K562 (cell line): ENCODE measurements around the gene TMEM242. TPM values are rescaled to one million over a fixed set of nuclear protein-coding genes. Genes with fewer than 3 reads are reported as not detected.
A peak's percentile ranks its signal among the peaks of the same experiment; 100 is the strongest.

Experiments used
- ARID3B ChIP-seq: fragments of 250-450 bp; sonication (Bioruptor Pico); IDR thresholded peaks from 2 replicates; pipeline ENCODE4 v1.4.0; 2020; ENCODE audit warnings: borderline replicate concordance
- ATF4 ChIP-seq: fragments of 450-650 bp; formaldehyde crosslinking; IDR thresholded peaks from 2 replicates; pipeline ENCODE4 v1.4.0; 2022; ENCODE audit warnings: mild to moderate bottlenecking, moderate library complexity
- CBX1 ChIP-seq: sonication (generic); IDR thresholded peaks from 2 replicates; pipeline ENCODE4 v1.6.1; 2016; ENCODE audit warnings: antibody characterized with exemption, low read depth, mild to moderate bottlenecking
- ETV6 ChIP-seq, 3 experiments: fragments of 150-350 bp in 1 of 3; sonication (generic) in 1 of 3; formaldehyde crosslinking in 1 of 3; IDR thresholded peaks; 2 replicates each; pipeline versions ENCODE4 v1.6.1 to v1.8.0; 2014 to 2022; ENCODE audit warnings: borderline replicate concordance in 2 of 3, low read depth in 2 of 3, antibody characterized with exemption in 1 of 3, low read length in 1 of 3, mild to moderate bottlenecking in 1 of 3, missing genetic modification reagents in 1 of 3
- HNRNPLL ChIP-seq: fragments of 200-400 bp; formaldehyde crosslinking; IDR thresholded peaks from 2 replicates; pipeline ENCODE4 v1.6.1; 2017; ENCODE audit warnings: low read length, low read depth, mild to moderate bottlenecking; ENCODE audit not compliant: poor library complexity, severe bottlenecking
- MEIS2 ChIP-seq: fragments of 450-650 bp; IDR thresholded peaks from 2 replicates; pipeline ENCODE4 v1.6.1; 2014; ENCODE audit warnings: mild to moderate bottlenecking; ENCODE audit not compliant: partially characterized antibody
- NEUROD1 ChIP-seq: fragments of 150-350 bp; IDR thresholded peaks from 2 replicates; pipeline ENCODE4 v1.6.1; 2014; ENCODE audit warnings: borderline replicate concordance, low read length, low read depth; ENCODE audit not compliant: partially characterized antibody
- NR2C2 ChIP-seq, 2 experiments: fragments of 200-800 bp in 1 of 2; sonication (Bioruptor generic) in 1 of 2; sonication (generic) in 1 of 2; formaldehyde crosslinking in 1 of 2; IDR thresholded peaks; 2 replicates each; pipeline versions ENCODE4 v1.6.1 to v1.8.0; 2016 to 2022; ENCODE audit warnings: mild to moderate bottlenecking in 1 of 2, missing compliant biosample characterization in 1 of 2, missing genetic modification characterization in 1 of 2, missing genetic modification reagents in 1 of 2
- RBM22 ChIP-seq: fragments of 200-400 bp; formaldehyde crosslinking; IDR thresholded peaks from 2 replicates; pipeline ENCODE4 v1.6.1; 2018; ENCODE audit warnings: low read length, low read depth; ENCODE audit not compliant: poor library complexity, severe bottlenecking
- RREB1 ChIP-seq: fragments of 250-450 bp; sonication (Bioruptor Pico); IDR thresholded peaks from 2 replicates; pipeline ENCODE4 v1.4.0; 2020
- WHSC1 ChIP-seq: IDR thresholded peaks from one replicate; pipeline ENCODE4 v1.6.1; 2012; ENCODE audit warnings: low read length, control low read depth, inconsistent platforms
- ZNF165 ChIP-seq: fragments of 250-450 bp; sonication (Bioruptor Pico); IDR thresholded peaks from 2 replicates; pipeline ENCODE4 v1.4.0; 2020; ENCODE audit warnings: borderline replicate concordance
- ZNF280B ChIP-seq: fragments of 250-450 bp; sonication (Bioruptor Pico); IDR thresholded peaks from 2 replicates; pipeline ENCODE4 v1.5.1; 2021; ENCODE audit warnings: mild to moderate bottlenecking
- polyA plus RNA-seq, 8 experiments: library from polyadenylated mRNA; depleted of rRNA in 4 of 8; stranded (reverse) in 5 of 8; unstranded in 3 of 8; fragments of >200 nt; fragmentation: Nextera tagmentation in 2 of 8; fragmentation: Illumina TruSeq in 1 of 8; extraction: Ambion mirVana in 2 of 8; extraction: Trizol in 1 of 8; gene quantifications; 2 replicates each; pipeline versions ENCODE4 v1.2.1 to v1.2.3, GENCODE V29; 2011 to 2014; ENCODE audit warnings: inconsistent platforms in 1 of 8, missing spikeins in 1 of 8
- total RNA-seq, 7 experiments: library from RNA; depleted of rRNA in 6 of 7; stranded (reverse); fragments of >200 nt in 6 of 7; fragmentation: Illumina TruSeq in 2 of 7; extraction: Trizol in 2 of 7; gene quantifications; 2 replicates each; pipeline versions ENCODE4 v1.2.1 to v1.2.3, GENCODE V29; 2011 to 2021; ENCODE audit warnings: low replicate concordance in 1 of 7

Gene TMEM242
- total and polyA plus RNA-seq, 9 of the 15 experiments (the other 6 are each of a cell fraction or from before 2014, with no cell fraction given), result 9.5 to 35.3 (median 16.5) TPM

- peak; percentile 99 for TF ChIP-seq CBX1
- TF ChIP-seq MEIS2, result no peak
- TF ChIP-seq NEUROD1, result peak; percentile 95
- TF ChIP-seq HNRNPLL, result peak; percentile 48
- peak; percentile 72 for TF ChIP-seq ZNF165 (CRISPR knock-in tag)
- TF ChIP-seq RREB1, result peak; percentile 96
- TF ChIP-seq WHSC1, result peak; percentile 77
- peak; percentile 71; a peak in 2 of 4 replicates for TF ChIP-seq ETV6 (IDR thresholded peaks at IDR 0.05; ENCODE audit: borderline replicate concordance in 1 of 2, low read depth in 2 of 2, low read length in 1 of 2)
- peak; percentile 81; the same call in 1 of the 2 replicates for TF ChIP-seq ETV6 (CRISPR knock-in tag; IDR thresholded peaks at IDR 0.05; ENCODE audit: borderline replicate concordance)
- no peak for TF ChIP-seq ZNF280B
- TF ChIP-seq ARID3B (CRISPR knock-in tag), result no peak
- no peak for TF ChIP-seq ATF4
- TF ChIP-seq RBM22, result peak; percentile 95
- TF ChIP-seq NR2C2 (CRISPR knock-in tag; IDR thresholded peaks at IDR 0.05), result peak; percentile 43; the same call in 1 of the 2 replicates
- TF ChIP-seq NR2C2 (tag; IDR thresholded peaks at IDR 0.05), result peak; percentile 94
These were observed at the start of gene TMEM242 (continued) for GRCh38 chr6:157323255-157323965.
